ENCODE results near the gene WDR4.

The WDR4 gene

DNA sequence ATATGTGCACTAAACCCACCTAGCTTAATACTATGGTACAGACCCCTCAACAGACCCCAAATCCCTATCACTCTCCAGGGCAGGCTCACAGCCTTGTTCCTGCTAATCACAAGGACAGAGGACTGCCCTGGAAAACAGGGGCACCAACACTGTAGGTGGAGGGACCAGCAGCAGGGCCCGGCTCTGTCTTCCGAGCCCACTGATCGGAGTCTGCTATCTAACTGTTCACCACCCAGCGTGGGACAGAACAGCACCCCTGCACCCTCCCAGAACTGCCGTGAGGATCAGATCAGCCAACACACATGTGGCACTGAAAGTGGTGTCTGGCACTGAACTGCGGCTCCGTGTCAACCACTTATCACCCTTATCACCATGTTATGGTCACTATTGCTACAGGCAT lies 6.2 kb downstream of the WDR4 start:
- DNase-seq = no peak

GRCh38 chr21:42868196-42868595 lies 11.1 kb downstream of the WDR4 start:
- DNase-seq = no peak

GRCh38 chr21:42865776-42866160 lies 13.6 kb downstream of the WDR4 start:
- no peak for DNase-seq

GRCh38 chr21:42864815-42865775 lies 14.2 kb downstream of the WDR4 start:
- DNase-seq = no peak

DNA sequence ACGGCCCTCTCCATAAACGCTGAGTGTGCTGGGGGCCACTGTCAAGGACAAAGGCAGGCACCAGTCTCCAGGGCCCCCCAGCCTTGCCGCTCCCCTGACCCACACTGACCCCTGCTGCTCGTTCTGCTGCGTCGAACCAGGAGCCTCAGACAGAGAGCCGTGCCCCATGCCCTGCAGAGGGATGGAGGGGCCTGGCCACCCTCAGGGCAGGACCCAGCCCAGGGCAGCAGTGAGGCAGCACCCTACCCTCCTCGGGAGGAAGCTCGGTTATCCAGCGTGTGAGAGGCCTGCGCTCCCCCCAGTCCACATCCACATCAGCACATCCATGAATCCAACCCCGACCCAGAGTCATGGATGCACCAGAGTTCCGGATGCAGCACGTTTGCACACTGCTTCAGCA lies 15.1 kb downstream of the WDR4 start:
- no peak for DNase-seq

DNA sequence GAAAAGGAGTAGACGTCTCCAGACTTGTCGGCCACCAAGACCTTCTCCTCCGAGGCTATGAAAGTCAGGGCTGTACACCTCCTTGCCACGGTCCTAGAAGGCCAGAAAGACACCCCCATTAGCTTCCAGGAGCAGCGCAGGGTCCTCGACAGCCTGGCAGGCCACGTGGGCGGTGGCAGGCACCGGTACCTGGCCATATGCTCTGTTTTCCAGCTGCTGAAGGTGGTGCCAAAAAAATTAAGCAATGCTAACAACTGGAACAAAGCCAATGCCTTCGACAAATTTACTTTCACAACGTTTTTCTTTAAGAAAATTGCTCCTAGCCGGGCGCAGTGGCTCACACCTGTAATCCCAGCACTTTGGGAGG lies 15.9 kb downstream of the WDR4 start:
- no peak for DNase-seq

DNA sequence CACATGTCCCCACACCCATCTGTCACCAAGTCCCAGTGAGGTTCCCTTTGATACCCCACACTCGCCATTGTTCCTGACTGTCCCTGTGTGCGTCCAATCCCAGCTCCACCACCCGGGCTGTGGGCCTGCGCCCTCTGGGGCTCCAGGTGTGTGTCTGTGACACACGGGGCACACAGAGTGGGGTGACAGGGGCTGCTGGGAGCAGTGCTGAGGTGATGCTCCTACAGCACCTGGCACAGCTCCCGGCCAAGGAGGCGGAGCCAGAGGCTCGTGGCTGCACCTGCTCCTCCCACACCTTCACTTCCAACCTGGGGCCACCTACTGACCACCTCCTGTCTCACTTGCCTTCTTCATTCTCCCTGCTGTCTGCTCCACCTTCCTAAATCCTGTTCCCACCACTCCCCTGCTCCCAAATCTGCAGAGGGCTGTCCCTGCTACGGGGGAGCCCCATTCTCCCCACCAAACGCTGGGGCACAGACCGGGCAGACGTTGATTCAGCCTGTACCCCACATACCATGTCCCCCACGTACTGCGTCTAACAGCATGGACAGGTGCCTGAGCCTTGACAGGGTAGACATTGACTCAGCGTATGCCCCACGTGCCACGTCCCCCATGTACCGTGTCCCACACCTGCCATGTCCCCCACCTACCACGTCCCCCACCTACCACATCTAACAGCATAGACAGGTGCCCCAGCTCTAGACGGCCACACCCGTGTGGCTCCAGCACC lies 16.4 kb downstream of the WDR4 start:
- DNase-seq = no peak

DNA sequence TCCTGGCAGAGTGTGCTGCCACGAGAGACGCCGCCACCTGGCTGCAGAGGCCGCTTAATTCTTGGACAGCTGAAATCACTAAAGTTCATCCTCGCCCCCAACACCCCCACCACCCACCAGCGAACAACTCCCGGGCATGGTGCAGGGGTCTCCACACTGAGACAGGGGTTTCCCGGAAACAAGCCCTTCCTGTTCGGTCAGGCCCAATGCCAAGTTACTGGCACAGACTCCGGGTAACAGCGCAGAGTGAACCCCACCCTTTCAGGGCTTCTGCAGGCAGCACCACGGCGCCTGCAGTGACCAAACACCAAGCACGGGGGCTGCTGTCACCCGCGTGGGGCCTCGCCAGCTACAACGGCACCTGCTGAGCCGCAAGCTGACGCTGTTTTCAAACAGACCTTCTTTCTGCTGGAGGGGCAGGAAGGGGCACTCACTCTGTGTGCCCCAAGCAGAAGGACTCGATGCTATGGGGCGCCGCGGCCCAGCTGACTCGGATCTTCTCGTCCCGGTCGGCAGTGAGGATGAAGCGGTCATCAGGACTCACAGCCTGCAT lies 17.4 kb downstream of the WDR4 start:
- no peak for DNase-seq

DNA sequence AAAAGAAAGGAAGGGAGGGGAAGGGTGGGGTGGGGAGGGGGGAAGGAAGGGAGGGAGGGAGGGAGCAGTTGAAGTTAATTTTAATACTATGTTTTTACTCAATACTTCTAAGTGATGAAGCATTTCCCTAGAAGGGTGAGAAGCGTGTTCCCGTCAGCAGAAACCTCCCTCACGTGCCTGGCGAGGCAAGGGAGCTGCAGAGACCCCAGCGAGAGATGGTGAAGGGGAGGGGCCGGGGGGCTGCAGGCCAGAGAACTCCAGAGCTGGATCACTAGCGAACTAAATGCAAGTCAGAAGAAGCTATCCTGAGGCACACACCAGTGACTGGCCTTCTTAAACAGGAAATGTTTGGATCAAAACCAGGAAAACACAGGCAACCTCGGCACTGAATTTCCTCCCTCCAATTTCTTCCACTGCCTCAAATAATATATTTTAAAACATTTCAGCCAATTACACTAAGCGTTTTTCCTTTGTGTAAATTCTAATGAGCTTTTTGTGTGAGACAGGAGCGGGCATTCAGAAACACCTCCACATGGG lies 18.0 kb downstream of the WDR4 start:
- no peak for DNase-seq

GRCh38 chr21:42860345-42860744 lies 19.0 kb downstream of the WDR4 start:
- no peak for DNase-seq

- DNase-seq = no peak
Observed at GRCh38 chr21:42859891-42860230, 19.5 kb downstream of the WDR4 start.

DNA sequence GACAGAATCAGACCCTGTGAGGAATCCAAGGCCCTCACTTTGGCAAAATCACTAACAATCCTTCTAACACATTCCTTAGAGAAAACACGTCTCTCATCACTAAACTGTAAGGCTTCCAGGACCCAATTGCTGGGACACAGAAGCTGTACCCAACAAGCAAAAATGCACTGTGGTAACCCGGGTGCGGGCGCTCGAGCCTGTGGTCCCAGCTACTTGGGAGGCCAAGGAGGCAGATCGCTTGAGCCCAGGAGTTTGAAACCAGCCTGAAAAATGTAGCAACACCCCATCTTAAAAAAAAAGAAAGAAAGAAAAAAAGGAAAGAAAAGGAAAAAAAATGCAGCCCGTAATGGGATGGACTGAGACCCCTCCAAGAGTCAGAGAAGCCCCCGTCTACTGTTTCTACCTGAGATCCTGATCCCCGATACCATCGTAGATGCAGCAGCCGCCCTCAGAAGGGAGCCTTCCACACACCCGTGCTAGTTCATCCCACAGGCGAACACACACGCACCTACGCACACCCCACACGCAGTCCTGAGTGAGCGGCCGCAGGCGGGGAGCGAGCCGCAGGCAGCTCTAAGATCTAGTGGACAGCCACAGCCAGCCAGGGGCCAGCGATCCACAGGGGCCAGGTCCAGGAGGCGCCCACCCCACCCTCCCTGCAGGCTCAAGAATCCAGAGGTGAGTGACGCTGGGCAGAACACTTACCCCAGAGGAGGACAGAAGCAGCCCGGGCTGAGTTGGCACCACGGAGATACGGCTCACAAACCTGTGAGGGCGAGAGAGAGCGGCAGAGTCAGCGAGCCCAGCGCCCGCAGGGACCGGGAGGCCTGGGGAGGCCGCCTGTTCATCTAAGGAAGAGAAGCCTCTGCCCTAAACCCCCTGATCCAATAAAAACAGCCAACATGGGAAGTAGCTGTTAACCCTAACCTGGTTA lies 20.1 kb downstream of the WDR4 start:
- DNase-seq = no peak

GRCh38 chr21:42858185-42858847 lies 21.0 kb downstream of the WDR4 start:
- DNase-seq = no peak

GRCh38 chr21:42857216-42857615 lies 22.1 kb downstream of the WDR4 start:
- no peak for DNase-seq

DNA sequence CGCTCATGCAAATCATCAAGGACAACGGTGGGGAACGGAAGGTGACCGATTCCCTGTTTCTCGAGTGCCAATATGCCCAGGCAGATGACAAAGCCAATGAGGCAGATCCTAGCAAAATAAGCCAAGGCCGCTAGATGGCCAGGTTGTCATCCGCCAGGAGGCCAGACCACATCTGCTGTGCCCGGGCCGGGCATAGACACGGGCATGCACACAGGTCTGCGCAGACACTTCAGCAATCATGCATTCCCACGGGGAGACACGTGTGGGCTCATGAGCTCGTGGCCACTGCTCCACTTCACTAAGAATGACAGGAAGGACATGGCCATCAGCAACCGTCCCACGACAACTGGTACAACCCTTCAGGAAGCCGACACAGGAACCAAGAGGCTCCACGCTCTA lies 23.4 kb downstream of the WDR4 start:
- DNase-seq = no peak

DNA sequence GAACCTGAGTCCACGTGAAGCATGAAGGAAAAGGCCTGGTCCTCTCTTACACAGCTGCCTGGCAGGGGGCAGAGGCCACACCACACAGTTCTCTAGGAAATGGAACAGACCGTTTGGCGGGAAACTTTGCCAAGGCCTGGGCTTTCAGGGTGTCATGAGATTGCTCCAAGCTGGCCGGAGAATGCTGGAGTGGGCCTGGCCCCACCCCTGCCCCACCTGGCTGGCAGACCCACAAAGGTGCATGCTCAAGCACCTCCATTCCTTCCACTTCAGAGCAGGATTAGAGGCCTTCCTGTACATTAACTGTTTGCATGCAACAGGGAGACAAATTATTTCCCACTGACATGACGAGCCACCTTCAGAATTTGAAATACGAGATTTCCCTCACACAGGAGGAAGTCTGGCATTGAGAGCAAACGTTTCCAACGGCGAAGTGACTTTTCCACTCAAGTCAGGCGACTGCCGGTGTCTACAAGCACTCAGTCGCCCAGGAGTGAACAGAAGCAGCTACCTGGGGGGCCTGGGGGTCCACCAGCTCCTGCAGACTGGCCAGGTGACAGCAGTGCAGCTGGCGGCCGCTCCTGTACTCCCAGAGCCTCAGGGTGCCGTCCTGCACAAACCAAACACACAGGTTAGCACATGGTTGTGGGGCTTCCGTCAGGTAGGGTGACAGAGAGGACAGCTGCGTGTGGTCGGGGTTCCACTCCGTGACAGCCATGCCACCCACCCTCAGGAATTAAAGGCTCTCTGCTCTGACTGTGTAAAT lies 24.0 kb downstream of the WDR4 start:
- DNase-seq = no peak

DNA sequence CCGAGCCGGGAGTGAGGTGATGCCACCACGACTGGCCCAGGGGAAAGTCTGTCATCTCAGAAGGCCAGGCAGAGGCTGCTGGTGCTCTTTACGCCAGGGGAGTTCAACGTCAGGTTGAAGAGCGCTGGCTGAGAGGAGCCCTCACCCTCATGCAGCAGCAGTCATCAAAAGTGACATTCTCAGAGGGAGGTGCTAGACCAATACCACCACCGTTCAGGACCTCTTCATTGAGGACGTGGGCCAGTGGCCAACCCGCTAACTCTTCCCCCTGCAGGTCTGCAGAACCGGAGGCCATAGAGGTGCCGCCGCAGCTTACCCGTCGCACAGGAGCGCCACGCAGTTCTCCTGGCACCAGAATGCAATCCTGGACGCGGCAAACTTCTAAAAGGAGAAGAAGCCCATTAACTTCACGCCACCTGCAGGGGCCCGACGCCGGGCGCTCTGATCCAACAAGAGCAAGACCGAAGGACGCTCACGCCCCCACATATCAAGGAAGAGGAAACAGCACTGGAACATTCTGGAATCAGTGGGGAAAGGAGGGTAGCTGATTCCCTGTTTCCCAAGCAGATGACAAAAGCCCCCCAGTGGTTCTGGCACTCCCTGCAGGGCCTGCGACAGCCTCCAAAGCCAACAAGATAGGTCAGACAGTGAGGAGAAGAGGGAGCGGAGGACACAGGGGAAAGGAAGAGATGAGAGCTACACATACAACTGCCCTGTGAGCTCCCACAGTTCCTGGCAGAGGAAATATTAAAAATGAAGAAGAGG lies 24.9 kb downstream of the WDR4 start:
- no peak for DNase-seq

DNA sequence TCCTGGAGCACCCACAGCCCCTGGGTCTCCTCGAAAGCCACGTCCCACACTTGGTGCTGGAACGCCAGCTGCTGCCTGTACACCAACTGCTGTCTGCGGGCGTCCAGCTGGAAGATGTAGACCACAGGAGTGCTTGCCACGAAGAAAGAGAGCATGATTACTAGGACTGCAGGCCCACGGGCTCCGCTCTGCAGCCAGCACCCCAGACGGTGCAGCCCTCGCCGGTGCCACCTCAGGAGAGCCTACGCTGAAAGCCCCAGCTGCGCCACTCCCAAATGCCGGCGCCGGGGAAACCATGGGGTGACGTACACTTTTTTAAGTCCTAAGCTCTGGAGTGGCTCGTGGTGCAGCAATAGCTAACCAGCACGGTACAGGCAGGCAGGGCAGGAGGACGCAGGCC lies 25.7 kb downstream of the WDR4 start:
- DNase-seq = no peak

GRCh38 chr21:42852925-42853570 lies 26.3 kb downstream of the WDR4 start:
- DNase-seq = no peak
